Glomerular visceral epithelial cell (primary cell): Measurements from ENCODE around the gene GSE1.

ENCODE experiments used
- DNase-seq: peaks from one replicate; pipeline ENCODE4 v3.0.0-alpha.2; 2016; ENCODE audit errors: extremely low spot score

The GSE1 gene

DNA sequence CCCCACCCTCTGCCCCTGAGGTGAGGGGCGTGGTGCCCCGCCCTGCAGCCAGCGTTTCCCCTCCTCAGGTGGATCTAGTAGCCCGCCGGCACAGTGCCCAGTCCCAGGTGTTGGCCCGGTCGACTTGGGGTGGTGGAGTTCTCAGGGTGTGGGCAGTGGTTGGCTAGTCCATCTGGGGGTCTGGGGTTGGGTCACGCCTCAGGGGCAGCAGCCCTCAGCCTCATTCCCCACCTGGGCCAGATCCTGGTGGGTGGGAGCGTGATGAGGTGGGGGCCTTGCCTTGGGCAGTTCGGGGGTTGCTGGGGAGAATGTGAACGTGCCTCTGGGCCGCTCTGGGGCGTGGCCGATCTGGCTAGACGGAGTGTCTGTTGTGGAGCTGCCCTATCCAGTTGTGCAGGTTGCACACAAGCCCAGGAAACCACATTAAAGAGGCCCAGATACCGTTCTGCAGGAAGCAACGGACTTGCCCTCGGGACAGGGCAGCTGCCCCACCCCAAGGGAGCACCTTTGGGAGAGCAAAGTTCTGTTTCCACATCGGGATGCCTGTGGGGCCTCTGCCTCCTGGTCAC is 32.0 kb downstream of the GSE1 start:
- DNase-seq: no peak

DNA sequence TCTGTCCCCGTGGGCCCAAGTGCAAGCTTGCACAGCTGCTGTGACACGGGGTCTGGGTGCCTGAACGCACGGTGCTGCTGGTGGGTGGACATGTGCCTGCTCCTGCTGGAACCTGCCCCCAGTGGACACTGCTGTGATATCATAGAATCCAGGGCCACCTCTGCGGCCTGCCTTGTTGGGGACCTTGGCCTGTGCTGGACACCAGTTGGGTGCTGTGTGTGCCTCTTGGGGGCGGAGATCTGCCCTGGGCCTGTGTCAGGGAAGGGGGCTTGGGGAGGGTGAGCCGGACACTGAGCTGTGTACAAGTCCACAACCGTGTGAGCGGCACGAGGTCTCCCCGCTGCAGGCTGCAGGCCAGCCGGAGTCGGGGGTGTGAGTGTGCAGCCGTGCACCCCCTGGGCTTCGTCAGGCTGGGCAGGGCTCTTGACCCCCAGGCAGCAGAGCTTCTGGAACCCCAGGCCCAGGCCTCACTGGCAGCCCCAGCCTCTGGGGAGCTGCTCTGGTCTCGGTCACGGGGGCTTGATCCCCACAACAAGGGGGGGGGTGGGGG is 33.3 kb downstream of the GSE1 start:
- no peak for DNase-seq

- DNase-seq: no peak
These were observed 33.9 kb downstream of the GSE1 start for GRCh38 chr16:85646976-85647375.

GRCh38 chr16:85648070-85648714 is 35.1 kb downstream of the GSE1 start:
- DNase-seq: no peak

DNA sequence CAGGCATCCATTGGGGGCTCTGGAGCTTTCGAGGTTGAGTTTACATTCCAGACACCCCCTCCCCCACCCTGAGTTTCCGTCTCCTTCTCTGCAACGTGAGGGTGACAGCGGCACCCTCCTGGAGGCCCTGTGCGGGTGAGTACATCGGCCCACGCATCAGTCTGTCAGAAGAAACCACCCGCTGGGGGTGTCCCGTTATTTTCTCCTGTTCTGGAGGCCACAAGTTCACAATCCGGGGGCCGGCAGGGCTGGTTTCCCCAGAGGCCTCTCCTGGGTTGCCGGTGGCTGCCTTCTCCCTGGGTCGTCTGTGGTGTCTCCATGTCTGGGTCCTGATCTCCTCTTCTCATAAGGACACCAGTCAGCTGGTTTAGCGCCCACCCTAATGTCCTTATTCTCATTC is 35.7 kb downstream of the GSE1 start:
- no peak for DNase-seq

DNA sequence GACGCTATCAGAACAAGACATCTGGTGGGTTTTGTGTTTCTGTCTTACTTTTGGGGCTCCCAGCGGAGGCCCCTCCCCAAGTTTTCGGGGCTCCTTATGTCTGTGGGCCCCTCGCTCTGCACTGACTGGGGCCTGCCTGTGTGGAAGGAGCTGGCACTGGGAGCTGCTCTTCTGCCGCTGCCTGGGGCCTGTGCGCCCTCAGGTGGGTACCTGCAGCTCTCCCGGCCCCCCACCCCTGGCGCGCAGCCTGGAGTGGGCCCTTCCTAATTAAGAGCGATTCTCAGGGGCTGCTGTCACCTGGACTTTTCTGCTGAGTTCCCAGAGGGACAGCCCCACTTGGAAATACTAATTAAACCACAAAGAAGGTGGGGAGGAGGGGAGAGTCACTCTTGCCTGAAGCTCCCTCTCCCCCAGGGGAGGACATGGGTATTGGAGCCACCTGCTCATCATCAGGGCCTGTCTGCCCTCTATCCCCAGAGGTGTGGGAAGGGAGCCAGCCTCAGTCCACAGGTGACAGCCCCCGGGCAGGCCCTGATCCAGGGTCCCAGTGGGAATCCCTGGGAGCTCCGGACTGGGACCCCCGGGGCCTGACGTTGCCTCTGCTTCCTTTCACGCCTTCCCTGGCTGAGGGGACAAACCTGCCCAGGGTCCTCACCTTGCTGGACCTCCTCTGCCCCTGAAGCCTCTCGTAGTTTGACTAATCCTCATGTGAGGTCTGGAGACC is 36.5 kb downstream of the GSE1 start:
- DNase-seq: no peak

DNA sequence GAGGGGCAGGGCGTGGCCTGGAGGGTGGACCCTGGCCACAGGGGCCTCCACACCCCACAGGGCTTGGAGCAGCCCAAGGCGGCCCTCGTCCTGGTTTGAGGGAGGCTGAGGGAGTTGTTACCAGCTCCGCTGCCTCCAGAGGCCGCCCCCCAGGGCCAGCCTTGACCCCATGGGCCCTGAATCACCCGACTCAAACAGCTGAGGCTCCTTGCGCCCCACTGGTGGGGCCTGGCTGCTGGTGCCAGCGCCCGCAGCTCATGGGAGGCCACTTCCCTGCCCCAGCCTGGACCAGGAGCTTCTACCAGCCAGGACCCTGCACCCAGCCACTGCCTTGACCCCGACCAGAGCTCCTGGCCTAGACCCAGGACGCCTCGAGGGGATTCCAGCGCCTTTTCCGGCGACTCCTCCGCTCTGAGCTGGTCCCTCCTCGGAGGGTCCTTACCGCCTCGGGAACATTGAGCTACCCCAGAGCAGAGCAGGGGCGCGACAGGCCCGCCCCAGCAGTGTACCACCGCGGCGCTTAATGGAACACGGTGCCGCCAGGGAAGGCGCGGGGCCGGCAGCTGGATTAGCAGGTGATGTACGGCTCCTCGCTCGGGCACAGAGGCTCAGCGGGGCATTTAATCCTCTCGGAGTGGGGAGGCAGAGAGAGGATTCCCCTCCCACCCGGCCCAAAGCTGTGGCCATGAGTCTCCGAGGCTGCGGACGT is 37.2 kb downstream of the GSE1 start:
- DNase-seq: no peak

- DNase-seq: no peak
These were observed 37.9 kb downstream of the GSE1 start for GRCh38 chr16:85650844-85651628.

DNA sequence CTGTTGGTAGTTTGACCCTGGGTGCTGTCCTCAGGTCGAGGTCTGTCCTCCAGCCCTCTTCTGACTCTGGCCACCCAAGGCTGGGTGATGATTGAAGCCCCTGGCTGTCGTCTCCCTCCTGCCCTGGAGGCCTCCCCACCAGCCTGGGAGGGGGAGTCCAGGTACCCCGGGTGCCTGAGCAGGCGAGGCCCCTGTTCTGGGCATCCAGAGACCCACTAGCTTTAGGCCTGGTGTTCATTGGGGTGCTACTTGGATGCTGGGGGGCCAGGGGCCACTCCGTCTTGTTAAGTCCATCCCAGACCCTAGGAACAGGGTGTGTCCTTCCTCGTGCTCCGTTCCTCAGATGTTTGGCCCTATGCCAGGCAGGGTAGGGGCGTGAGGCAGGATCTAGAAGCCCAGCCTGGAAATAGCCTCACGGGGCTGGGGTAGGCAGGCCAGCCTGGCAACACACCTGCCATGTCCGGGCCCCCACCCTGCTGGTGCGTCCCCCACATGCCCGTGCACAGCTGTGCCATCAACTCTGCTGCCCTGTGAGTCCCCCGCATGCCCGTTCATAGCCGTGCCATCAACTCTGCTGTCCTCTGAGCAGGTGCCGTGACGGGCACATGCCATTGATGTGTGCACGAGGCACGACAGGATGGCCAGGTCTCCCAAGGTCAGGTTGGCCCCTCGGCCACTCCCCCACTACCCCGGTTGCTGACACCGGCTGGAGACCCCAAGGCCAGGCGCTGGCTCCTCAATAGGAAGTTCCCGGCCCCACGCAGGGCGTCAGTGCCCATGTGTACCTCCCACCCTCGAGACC is 38.7 kb downstream of the GSE1 start:
- DNase-seq: no peak

GRCh38 chr16:85652431-85653221 is 39.5 kb downstream of the GSE1 start:
- DNase-seq: peak; percentile 14

DNA sequence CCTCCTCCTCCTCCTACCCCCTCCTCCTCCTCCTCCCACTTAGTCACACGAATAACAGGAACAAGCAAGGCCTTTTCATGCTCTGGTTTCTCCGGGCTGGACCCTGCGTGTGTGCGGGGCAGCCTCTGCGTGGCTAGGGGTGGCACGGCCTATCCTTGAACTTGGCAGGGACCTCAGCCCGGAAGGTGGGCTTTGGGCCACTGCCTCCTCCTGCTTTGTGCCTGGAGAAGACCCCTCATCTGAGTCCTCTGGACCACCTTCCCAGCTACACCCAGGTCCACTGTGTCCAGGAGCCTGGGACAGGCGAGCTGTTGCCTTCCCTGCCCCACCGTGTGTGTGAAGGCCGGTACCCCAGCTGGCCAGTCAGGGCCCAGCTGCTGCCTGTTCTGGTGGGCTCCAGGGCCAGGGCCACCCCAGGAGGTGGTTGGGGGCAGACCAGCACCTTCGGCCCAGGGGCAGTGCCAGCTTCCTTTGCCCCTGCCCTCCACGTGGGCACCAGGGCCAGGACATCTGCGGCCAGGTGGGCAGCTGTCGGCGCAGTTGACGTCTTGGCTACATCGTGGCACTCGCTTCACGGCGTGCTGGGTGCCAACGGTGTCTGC is 40.3 kb downstream of the GSE1 start:
- no peak for DNase-seq

DNA sequence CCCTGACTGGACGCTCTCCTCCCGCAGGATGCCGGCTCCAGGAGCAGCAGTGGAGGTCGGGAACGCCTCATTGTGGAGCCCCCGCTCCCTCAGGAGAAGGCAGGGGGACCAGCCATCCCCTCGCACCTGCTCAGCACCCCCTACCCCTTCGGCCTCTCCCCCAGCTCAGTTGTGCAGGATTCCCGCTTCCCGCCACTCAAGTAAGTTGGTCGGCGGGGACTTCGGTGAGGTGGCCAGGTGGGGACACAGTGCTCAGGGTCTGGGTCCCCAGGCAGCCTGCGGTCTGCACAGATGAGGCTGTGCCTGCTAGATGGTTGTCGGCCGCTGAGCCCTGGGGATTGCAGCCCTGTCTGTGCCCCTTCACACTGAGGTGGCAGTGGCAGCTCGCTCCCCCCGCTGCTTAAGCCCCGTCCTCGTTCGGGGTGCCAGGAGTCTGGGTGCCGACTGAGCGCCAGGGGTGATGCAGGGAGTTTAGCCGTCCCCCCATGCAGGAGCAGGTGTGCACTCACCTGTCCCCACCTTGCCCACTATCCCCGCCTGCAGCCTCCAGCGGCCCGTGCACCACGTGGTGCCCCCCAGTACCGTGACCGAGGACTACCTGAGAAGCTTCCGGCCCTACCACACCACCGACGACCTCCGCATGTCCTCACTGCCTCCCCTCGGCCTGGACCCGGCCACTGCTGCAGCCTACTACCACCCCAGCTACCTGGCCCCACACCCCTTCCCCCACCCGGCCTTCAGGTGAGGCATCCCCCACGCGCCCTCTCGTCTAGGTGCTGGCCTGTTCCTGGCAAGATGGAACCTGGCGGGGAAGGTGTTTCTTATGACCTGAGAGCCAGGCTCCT is 41.4 kb downstream of the GSE1 start:
- no peak for DNase-seq

- no peak for DNase-seq
These were observed 42.4 kb downstream of the GSE1 start for GRCh38 chr16:85655216-85656129.

DNA sequence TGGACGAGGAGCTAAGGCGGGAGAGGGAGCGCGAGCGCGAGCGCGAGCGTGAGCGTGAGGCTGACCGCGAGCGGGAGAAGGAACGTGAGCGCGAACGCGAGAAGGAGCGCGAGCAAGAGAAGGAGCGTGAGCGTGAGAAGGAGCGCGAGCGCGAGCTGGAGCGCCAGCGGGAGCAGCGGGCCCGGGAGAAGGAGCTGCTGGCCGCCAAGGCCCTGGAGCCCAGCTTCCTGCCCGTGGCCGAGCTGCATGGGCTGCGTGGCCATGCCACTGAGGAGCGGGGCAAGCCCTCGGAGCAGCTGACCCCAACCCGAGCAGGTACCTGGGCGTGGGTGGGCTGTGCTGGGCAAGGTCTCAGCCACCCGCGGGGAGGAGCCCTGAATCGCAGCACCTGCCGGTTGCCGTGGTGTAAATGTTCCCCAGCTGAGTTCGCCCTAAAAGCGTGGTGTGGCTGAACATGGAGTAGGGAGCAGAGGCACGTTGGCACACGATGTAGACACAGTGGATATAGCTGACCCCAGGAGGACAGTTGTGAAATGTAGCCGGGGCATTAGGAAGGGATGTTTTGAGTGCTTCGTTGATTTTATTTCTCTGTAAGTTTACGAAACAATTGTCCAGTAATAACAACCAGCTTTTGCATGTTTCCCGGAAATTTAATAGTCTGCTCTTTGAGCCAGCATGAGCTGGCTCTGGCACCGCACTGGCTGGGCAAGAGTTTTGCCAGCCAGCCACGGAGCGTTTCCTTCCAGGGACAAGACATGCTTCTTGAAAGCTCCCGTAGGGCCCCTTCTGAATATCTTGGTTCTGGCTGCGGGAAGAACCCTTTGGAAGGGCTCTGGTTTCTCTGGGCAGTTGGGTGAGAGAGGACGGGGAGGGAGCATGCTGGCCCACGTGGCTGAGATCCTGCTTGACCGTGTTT is 43.5 kb downstream of the GSE1 start:
- no peak for DNase-seq

- no peak for DNase-seq
These were observed 44.1 kb downstream of the GSE1 start for GRCh38 chr16:85657267-85657650.

DNA sequence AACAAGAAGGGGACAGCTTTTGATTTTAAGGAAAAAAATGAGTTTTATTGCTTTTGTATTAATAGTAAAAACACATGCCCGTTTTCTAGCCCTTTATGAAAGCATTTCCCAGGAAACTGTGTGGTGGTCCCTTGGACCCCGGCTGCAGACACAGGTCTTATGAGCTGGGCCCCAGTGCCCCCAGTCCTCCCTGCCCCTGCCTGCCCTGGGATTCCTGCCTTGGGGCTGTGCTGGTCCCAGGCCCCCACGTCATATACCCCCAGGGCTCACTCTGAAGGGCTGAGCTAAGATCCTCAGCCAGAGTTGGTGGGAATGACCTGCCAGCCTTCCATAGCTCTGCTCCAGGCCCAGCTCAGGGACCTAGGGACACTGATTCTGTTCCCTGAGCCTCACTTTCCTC is 44.9 kb downstream of the GSE1 start:
- no peak for DNase-seq
